ENCODE results near the gene SLC12A5. TPM values are rescaled to one million over a fixed set of nuclear protein-coding genes. Genes with fewer than 3 reads are reported as not detected.

The SLC12A5 gene
- total and polyA plus RNA-seq, 8 donors, result 0.35 to 21.5 (median 1.6) TPM

- ATAC-seq (peak; percentile 25 to 66 (median 50)), FAIRE-seq (no peak), DNase-seq (peak in 1 of 6 donors; percentile 19)
- no peak for TF ChIP-seq CTCF (IDR thresholded peaks at IDR 0.05)
- Histone ChIP-seq H3K4me3 (peak overlapping the region in 1 of 4 donors; percentile 27), H3K36me3 (peaks cover 0 to 29% (median 16%) of the 10 kb centered on the region in 3 donors), H3K27me3 (no peaks in the 10 kb centered on the region), H3K9me3 (no peaks in the 10 kb centered on the region), H3K4me1 (peaks cover 0 to 5% (median 0%) of the 10 kb centered on the region in 3 donors), H3K27ac (no peak overlapping the region)
- intact Hi-C loops (cut with DNase I), result no loop called here
- WGBS, 2 donors, result 31 to 40% methylated on average over 30 to 35 of the region's 35 CpGs
Observed at GRCh38 chr20:46058599-46059281, 29.7 kb downstream of the SLC12A5 start.

GRCh38 chr20:46060301-46060881, 31.4 kb downstream of the SLC12A5 start:
- no peaks in the 10 kb centered on the region for H3K9me3 ChIP-seq
- peaks cover 8 to 45% (median 32%) of the 10 kb centered on the region in 3 donors for H3K36me3 ChIP-seq
- peak in 2 of 4 donors; percentile 33 to 38 for ATAC-seq
- H3K27me3 ChIP-seq, result no peaks in the 10 kb centered on the region
- no peak for FAIRE-seq
- no peak for DNase-seq
- peaks cover 0 to 5% (median 0%) of the 10 kb centered on the region in 3 donors for H3K4me1 ChIP-seq
- intact Hi-C loops (cut with DNase I), result no loop called here
- H3K27ac ChIP-seq, result peak overlapping the region in 2 of 4 donors; percentile 4 to 13
- no peak for TF ChIP-seq CTCF (IDR thresholded peaks at IDR 0.05)
- 78 to 79% methylated on average over 2 of the region's 2 CpGs for WGBS, 2 donors
- H3K4me3 ChIP-seq, result no peak overlapping the region

GRCh38 chr20:46060975-46061374, 32.0 kb downstream of the SLC12A5 start:
- Histone ChIP-seq H3K4me1 (peaks cover 0 to 5% (median 0%) of the 10 kb centered on the region in 3 donors), H3K4me3 (no peak overlapping the region), H3K27me3 (no peaks in the 10 kb centered on the region), H3K9me3 (no peaks in the 10 kb centered on the region), H3K36me3 (peaks cover 13 to 51% (median 35%) of the 10 kb centered on the region in 3 donors), H3K27ac (peak overlapping the region in 2 of 4 donors; percentile 4 to 13)
- TF ChIP-seq CTCF (IDR thresholded peaks at IDR 0.05), result no peak
- ATAC-seq (no peak), FAIRE-seq (no peak), DNase-seq (no peak)
- 69 to 74% methylated on average over 4 of the region's 4 CpGs for WGBS, 2 donors
- intact Hi-C loops (cut with DNase I), result no loop called here

GRCh38 chr20:46062151-46062550, 33.1 kb downstream of the SLC12A5 start:
- Histone ChIP-seq H3K27ac (no peak overlapping the region), H3K4me3 (no peak overlapping the region), H3K9me3 (no peaks in the 10 kb centered on the region), H3K27me3 (no peaks in the 10 kb centered on the region), H3K36me3 (peaks cover 14 to 62% (median 47%) of the 10 kb centered on the region in 3 donors), H3K4me1 (peaks cover 0 to 5% (median 0%) of the 10 kb centered on the region in 3 donors)
- 95 to 97% methylated on average over 4 of the region's 4 CpGs for WGBS, 2 donors
- no peak for TF ChIP-seq CTCF (IDR thresholded peaks at IDR 0.05)
- no peak for DNase-seq
- no peak for FAIRE-seq
- ATAC-seq, result no peak
- intact Hi-C loops (cut with DNase I), result no loop called here

- no peak for ATAC-seq
- intact Hi-C loops (cut with DNase I), result no loop called here
- H3K36me3 ChIP-seq, result peaks cover 17 to 66% (median 49%) of the 10 kb centered on the region in 3 donors
- no peak for FAIRE-seq
- DNase-seq, result no peak
- no peak overlapping the region for H3K4me3 ChIP-seq
- WGBS, 2 donors, result 92 to 95% methylated on average over 12 of the region's 12 CpGs
- peaks cover 0 to 5% (median 0%) of the 10 kb centered on the region in 3 donors for H3K4me1 ChIP-seq
- no peak for TF ChIP-seq CTCF (IDR thresholded peaks at IDR 0.05)
- no peaks in the 10 kb centered on the region for H3K27me3 ChIP-seq
- no peak overlapping the region for H3K27ac ChIP-seq
- H3K9me3 ChIP-seq, result no peaks in the 10 kb centered on the region
Observed at GRCh38 chr20:46062621-46063020, 33.6 kb downstream of the SLC12A5 start.

Measured in pancreas (tissue), 10 donors.